Esophagus muscularis mucosa (tissue), 4 donors: ENCODE data around the gene SCYL3. TPM values are rescaled to one million over a fixed set of nuclear protein-coding genes. Genes with fewer than 3 reads are reported as not detected.

Source experiments
- DNase-seq: peaks from one replicate; pipeline ENCODE4 v3.0.0-alpha.2; 2017; ENCODE audit errors: extremely low spot score
- H3K27ac ChIP-seq, 4 donors: fragments of 200-600 bp; sonication (generic); replicated peaks in 1 of 4; 1 replicate in 3 of 4; 2 replicates in 1 of 4; pipeline ENCODE4 v1.5.1; 2016 to 2019; ENCODE audit warnings: mild to moderate bottlenecking in 1 of 4
- H3K27me3 ChIP-seq, 4 donors: fragments of 200-600 bp; sonication (generic); one replicate each; pipeline versions ENCODE4 v1.5.1 to v1.6.0; 2016 to 2019
- H3K36me3 ChIP-seq, 4 donors: fragments of 200-600 bp; sonication (generic); one replicate each; pipeline ENCODE4 v1.5.1; 2016 to 2019
- H3K4me1 ChIP-seq, 4 donors: fragments of 200-600 bp; sonication (generic); one replicate each; pipeline ENCODE4 v1.5.1; 2016 to 2019
- H3K4me3 ChIP-seq, 4 donors: fragments of 200-600 bp; sonication (generic); 1 replicate in 2 of 4; 2 replicates in 2 of 4; pipeline ENCODE4 v1.5.1; 2016 to 2019; ENCODE audit warnings: mild to moderate bottlenecking in 4 of 4, moderate library complexity in 1 of 4
- H3K9me3 ChIP-seq, 4 donors: fragments of 200-600 bp; sonication (generic); 1 replicate in 3 of 4; 2 replicates in 1 of 4; pipeline ENCODE4 v1.5.1; 2016 to 2019
- CTCF ChIP-seq, 3 experiments: fragments of 200-600 bp in 2 of 3; fragments of 450-650 bp in 1 of 3; sonication (generic) in 2 of 3; IDR thresholded peaks; one replicate each; pipeline ENCODE4 v1.5.1; 2017 to 2019; ENCODE audit warnings: antibody characterized with exemption in 3 of 3, mild to moderate bottlenecking in 2 of 3, moderate library complexity in 1 of 3
- EP300 ChIP-seq: sonication (generic); formaldehyde crosslinking; IDR thresholded peaks from one replicate; pipeline ENCODE4 v1.6.1; 2017; ENCODE audit warnings: antibody characterized with exemption
- POLR2A ChIP-seq: fragments of 450-650 bp; IDR thresholded peaks from one replicate; pipeline ENCODE4 v1.6.1; 2017; ENCODE audit warnings: antibody characterized with exemption, moderate library complexity, mild to moderate bottlenecking, low read depth
- POLR2AphosphoS5 ChIP-seq, 2 donors: sonication (generic); formaldehyde crosslinking; IDR thresholded peaks; one replicate each; pipeline ENCODE4 v1.6.1; 2017; ENCODE audit warnings: antibody characterized with exemption in 2 of 2
- WGBS: methylation state at CpG from one replicate; pipeline ENCODE4 v1.1.5; 2018; 5-methylcytosine and 5-hydroxymethylcytosine counted together
- intact Hi-C: fragments of 100-400 bp; cut with DNase I; formaldehyde crosslinking; loops from one replicate; pipeline ENCODE4 v1.15.1; 2023
- total RNA-seq, 4 donors: library from RNA; depleted of rRNA; stranded (reverse); fragments of >200 nt; gene quantifications; one replicate each; pipeline versions ENCODE4 v1.1.0 to v1.2.1, GENCODE V29; 2016

SCYL3 gene
- total RNA-seq = 10 to 100 TPM; 10.2 to 11.8 (median 10.3) TPM

GRCh38 chr1:169893645-169894423 lies at the start of gene SCYL3:
TSS of gene SCYL3 (minus strand) at chr1:169893896. CDS start at chr1:169888840, 5,056 bp downstream.
- under 1% methylated on average over 13 of the region's 52 CpGs for WGBS
- H3K4me3 ChIP-seq = peak within 1 kb of the TSS; percentile 89 to 100 (median 96)
- peak; percentile 98 for DNase-seq
- peak within 1 kb of the TSS; percentile 93 to 99 (median 98) for H3K27ac ChIP-seq
- intact Hi-C loops = loop anchor here (5.0 kb wide), 1 partner anchor 97 kb away; a partner anchor contains a TSS
- H3K4me1 ChIP-seq = peaks cover 11 to 37% (median 21%) of the 10 kb centered on the region in 4 donors
- H3K36me3 ChIP-seq = no peaks in the 10 kb centered on the region
- peaks cover 0 to 7% (median 1%) of the 10 kb centered on the region in 4 donors for H3K27me3 ChIP-seq
- no peaks in the 10 kb centered on the region for H3K9me3 ChIP-seq
- TF ChIP-seq EP300 (no peak), POLR2A (no peak), POLR2AphosphoS5 (IDR thresholded peaks at IDR 0.05) (peak; percentile 71 to 85), CTCF (IDR thresholded peaks at IDR 0.05) (peak in 1 of 3 experiments; percentile 1)

GRCh38 chr1:169941982-169942830 lies 48.5 kb upstream of the SCYL3 start:
- H3K9me3 ChIP-seq = no peaks in the 10 kb centered on the region
- H3K4me1 ChIP-seq = peaks cover 0 to 9% (median 3%) of the 10 kb centered on the region in 4 donors
- 63% methylated on average over 2 of the region's 2 CpGs for WGBS
- peaks cover 0 to 14% (median 11%) of the 10 kb centered on the region in 4 donors for H3K36me3 ChIP-seq
- no peak overlapping the region for H3K4me3 ChIP-seq
- TF ChIP-seq EP300 (no peak), POLR2AphosphoS5 (IDR thresholded peaks at IDR 0.05) (no peak), POLR2A (no peak), CTCF (IDR thresholded peaks at IDR 0.05) (no peak)
- no peak for DNase-seq
- no peaks in the 10 kb centered on the region for H3K27me3 ChIP-seq
- intact Hi-C loops = no loop called here
- no peak overlapping the region for H3K27ac ChIP-seq

GRCh38 chr1:169933984-169934725 lies 40.5 kb upstream of the SCYL3 start:
- Histone ChIP-seq H3K4me1 (peaks cover 0 to 21% (median 17%) of the 10 kb centered on the region in 4 donors), H3K9me3 (no peaks in the 10 kb centered on the region), H3K27me3 (no peaks in the 10 kb centered on the region), H3K27ac (no peak overlapping the region), H3K4me3 (no peak overlapping the region), H3K36me3 (no peaks in the 10 kb centered on the region)
- no peak for TF ChIP-seq CTCF (IDR thresholded peaks at IDR 0.05)
- TF ChIP-seq POLR2AphosphoS5 (IDR thresholded peaks at IDR 0.05) = no peak
- TF ChIP-seq EP300 = no peak
- TF ChIP-seq POLR2A = no peak
- 44% methylated on average over 7 of the region's 7 CpGs for WGBS
- no peak for DNase-seq
- intact Hi-C loops = loop anchor here (10.0 kb wide), 1 partner anchor 731 kb away; the partner anchor contains the start of gene PRRX1

- intact Hi-C loops = loop anchor here (10.0 kb wide), 1 partner anchor 733 kb away; the partner anchor contains the start of gene PRRX1
- no peak for TF ChIP-seq EP300
- TF ChIP-seq POLR2A = no peak
- no peak for TF ChIP-seq CTCF (IDR thresholded peaks at IDR 0.05)
- H3K27ac ChIP-seq = no peak overlapping the region
These were observed 38.1 kb upstream of the SCYL3 start for GRCh38 chr1:169931795-169932231.

More at GRCh38 chr1:169931795-169932231, 38.1 kb upstream of the SCYL3 start:
- Histone ChIP-seq H3K4me3 (no peak overlapping the region), H3K4me1 (peaks cover 0 to 21% (median 17%) of the 10 kb centered on the region in 4 donors), H3K36me3 (no peaks in the 10 kb centered on the region), H3K9me3 (no peaks in the 10 kb centered on the region), H3K27me3 (no peaks in the 10 kb centered on the region)
- no peak for DNase-seq
- WGBS = 76% methylated on average over 1 of the region's 1 CpG
